GM12892 (cell line): ENCODE measurements around the gene KCNG4.

Experiments
- POLR2A ChIP-seq: IDR thresholded peaks from 2 replicates; pipeline ENCODE4 v1.6.1; 2011; ENCODE audit warnings: low read depth, low read length, control low read depth
- POLR2AphosphoS5 ChIP-seq: IDR thresholded peaks from 2 replicates; pipeline ENCODE4 v1.6.1; 2011; ENCODE audit warnings: low read depth, low read length, control low read depth
- TAF1 ChIP-seq: IDR thresholded peaks from 2 replicates; pipeline ENCODE4 v1.6.1; 2011; ENCODE audit warnings: low read depth, mild to moderate bottlenecking, control low read depth, low read length, borderline replicate concordance

DNA sequence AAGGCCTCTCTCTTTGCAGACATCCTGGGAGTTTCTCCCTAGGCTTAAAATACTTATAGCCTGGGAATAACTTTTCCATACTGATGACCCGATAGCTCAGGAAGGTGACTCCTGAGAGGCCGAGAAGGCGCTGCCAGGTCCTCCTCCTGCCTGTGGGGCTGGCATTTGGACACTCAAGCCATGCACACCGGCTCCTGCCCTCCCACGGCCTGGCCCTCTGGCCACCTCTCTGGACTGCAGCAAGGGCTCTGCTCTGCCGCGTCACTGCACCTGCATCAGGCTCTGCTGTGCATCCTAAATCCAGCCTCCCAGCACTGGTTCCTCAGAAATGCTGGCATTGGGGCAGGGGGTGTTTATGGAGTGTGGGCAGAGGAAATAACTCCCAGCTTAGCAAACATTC, 14.2 kb downstream of the KCNG4 start:
- TF ChIP-seq TAF1: no peak
- no peak for TF ChIP-seq POLR2A
- no peak for TF ChIP-seq POLR2AphosphoS5
